Upper lobe of right lung (tissue), 1 donor: ENCODE results near the gene VWA8. TPM values are rescaled to one million over a fixed set of nuclear protein-coding genes. Genes with fewer than 3 reads are reported as not detected.
A peak's percentile ranks its signal among the peaks of the same experiment; 100 is the strongest.
"Not testable (repeated sequence)": the region's sequence is repeated elsewhere in the genome, so short reads cannot be mapped to it uniquely, and the experiment has no call there.

Experiments used
- ATAC-seq: fragments of 200-7000 bp; cut with Tn5 transposase; one replicate; pipeline ENCODE4 v1.9.1; 2020; ENCODE audit warnings: mild to moderate bottlenecking, moderate library complexity
- DNase-seq: peaks from one replicate; pipeline ENCODE4 v3.0.0-alpha.2; 2020
- H3K27ac ChIP-seq: fragments of 200-600 bp; one replicate; pipeline ENCODE4 v1.8.0; 2022
- H3K27me3 ChIP-seq: fragments of 200-600 bp; one replicate; pipeline ENCODE4 v1.8.0; 2022; ENCODE audit warnings: mild to moderate bottlenecking
- H3K36me3 ChIP-seq: fragments of 200-600 bp; one replicate; pipeline ENCODE4 v1.8.0; 2022
- H3K4me1 ChIP-seq: fragments of 200-600 bp; one replicate; pipeline ENCODE4 v1.8.0; 2022
- H3K4me3 ChIP-seq: fragments of 200-600 bp; one replicate; pipeline ENCODE4 v1.8.0; 2022; ENCODE audit warnings: mild to moderate bottlenecking
- H3K9me3 ChIP-seq: fragments of 200-600 bp; one replicate; pipeline ENCODE4 v1.8.0; 2022
- intact Hi-C: fragments of 100-400 bp; cut with DNase I; formaldehyde crosslinking; loops from one replicate; pipeline ENCODE4 v1.11.0; 2022
- total RNA-seq: library from RNA; stranded (reverse); fragmentation: NEBNext Ultra II Directional; extraction: Animal tissue kit (Norgen Biotek cat#: 25700); gene quantifications from one replicate; pipeline ENCODE4 v1.2.1, GENCODE V29; 2021
- TF ChIP-seq, protein P1 (sequence below): fragments of 200-600 bp; IDR thresholded peaks from one replicate; pipeline ENCODE4 v1.8.0; 2022; ENCODE audit warnings: antibody characterized with exemption
- donor health status: DM: no; HTN: yes; CAD: no; lungs with severe emphysema.

The VWA8 gene
- total RNA-seq, 1 donor from 2014 or later, result 20.6 TPM

DNA sequence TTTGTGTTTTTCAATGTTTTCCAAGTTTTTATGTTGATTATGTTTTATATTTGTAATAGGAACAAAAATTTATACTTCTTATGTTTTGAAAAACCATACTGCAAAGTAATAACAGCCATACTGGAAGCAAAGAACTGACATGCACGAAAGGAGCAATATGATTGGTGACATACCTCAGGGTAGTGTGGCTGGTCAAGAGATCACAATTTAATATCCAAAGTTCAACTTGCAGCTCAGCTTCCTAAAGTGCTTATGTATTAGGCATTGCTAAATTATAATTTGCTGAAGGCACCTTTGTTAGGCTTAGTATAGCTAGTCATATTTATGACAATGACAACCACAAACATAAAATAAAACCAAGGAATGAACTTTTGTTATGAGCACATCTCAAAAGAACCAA is 25.9 kb downstream of the VWA8 start:
- DNase-seq, result no peak
- Histone ChIP-seq H3K27me3 (no peaks in the 10 kb centered on the region), H3K27ac (no peak overlapping the region), H3K9me3 (no peaks in the 10 kb centered on the region), H3K36me3 (no peaks in the 10 kb centered on the region), H3K4me3 (no peak overlapping the region), H3K4me1 (no peaks in the 10 kb centered on the region)
- TF ChIP-seq, protein P1, sequence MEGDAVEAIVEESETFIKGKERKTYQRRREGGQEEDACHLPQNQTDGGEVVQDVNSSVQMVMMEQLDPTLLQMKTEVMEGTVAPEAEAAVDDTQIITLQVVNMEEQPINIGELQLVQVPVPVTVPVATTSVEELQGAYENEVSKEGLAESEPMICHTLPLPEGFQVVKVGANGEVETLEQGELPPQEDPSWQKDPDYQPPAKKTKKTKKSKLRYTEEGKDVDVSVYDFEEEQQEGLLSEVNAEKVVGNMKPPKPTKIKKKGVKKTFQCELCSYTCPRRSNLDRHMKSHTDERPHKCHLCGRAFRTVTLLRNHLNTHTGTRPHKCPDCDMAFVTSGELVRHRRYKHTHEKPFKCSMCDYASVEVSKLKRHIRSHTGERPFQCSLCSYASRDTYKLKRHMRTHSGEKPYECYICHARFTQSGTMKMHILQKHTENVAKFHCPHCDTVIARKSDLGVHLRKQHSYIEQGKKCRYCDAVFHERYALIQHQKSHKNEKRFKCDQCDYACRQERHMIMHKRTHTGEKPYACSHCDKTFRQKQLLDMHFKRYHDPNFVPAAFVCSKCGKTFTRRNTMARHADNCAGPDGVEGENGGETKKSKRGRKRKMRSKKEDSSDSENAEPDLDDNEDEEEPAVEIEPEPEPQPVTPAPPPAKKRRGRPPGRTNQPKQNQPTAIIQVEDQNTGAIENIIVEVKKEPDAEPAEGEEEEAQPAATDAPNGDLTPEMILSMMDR, result no peak
- ATAC-seq, result no peak
- intact Hi-C loops, result no loop called here

DNA sequence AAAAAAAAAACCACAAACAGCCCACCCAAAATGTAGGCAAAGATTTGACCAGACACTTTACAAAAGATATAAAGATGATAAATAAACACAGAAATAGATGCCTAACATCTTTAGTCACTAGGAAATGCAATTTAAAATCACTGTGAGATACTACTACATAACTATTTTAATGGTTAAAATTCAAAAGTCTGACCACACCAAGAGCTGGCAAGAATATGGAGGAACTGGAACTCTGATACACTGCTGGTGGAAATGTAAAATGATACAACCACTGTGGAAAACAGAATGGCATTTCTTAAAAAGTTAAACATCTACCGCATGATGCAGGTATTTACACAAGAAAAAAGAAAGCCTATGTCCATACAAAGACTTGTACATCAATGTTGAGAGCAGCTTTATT is 26.8 kb downstream of the VWA8 start:
- no peak for DNase-seq
- Histone ChIP-seq H3K27ac (no peak overlapping the region), H3K4me1 (no peaks in the 10 kb centered on the region), H3K4me3 (no peak overlapping the region), H3K36me3 (no peaks in the 10 kb centered on the region), H3K27me3 (no peaks in the 10 kb centered on the region), H3K9me3 (no peaks in the 10 kb centered on the region)
- TF ChIP-seq, protein P1, result no peak
- ATAC-seq, result no peak
- intact Hi-C loops, result no loop called here

DNA sequence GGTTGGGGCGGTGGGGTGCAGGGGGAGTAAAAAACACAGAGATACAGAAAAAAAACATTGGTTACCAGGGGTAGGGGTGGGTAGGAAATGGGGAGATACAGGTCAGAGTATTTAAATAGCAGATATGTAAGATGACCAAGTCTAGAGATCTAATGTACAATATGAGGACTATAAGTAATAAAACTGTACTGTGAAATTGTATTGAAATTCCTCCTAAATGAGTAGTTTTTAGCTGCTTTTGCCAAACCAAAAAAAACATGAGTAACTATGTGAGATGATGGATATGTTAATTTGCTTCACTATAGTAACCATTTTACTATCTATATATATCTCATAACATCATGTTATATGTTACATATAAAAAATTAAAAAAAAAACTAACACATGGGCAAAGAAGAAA is 29.6 kb downstream of the VWA8 start:
- no peaks in the 10 kb centered on the region for H3K27me3 ChIP-seq
- no peaks in the 10 kb centered on the region for H3K4me1 ChIP-seq
- intact Hi-C loops, result no loop called here
- H3K36me3 ChIP-seq, result no peaks in the 10 kb centered on the region
- no peak for DNase-seq
- no peak overlapping the region for H3K4me3 ChIP-seq
- ATAC-seq, result no peak
- H3K9me3 ChIP-seq, result no peaks in the 10 kb centered on the region
- no peak overlapping the region for H3K27ac ChIP-seq
- TF ChIP-seq, protein P1, result no peak

DNA sequence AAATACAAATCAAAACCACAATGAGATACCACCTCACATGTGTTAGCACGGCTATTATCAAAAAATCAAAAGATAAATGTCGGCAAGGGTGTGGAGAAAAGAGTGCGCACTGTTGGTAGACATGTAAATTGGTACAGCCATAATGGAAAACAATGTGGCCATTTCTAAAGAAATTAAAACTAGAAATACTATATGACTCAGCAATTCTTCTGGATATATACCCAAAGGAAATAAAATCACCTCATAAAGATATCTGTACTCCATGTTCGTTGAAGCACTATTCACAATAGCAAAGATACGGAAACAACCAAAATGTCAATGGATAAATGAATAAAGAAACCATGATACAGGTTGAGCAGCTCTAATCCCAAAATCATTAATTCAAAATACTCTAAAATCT is 30.8 kb downstream of the VWA8 start:
- Histone ChIP-seq H3K4me1 (no peaks in the 10 kb centered on the region), H3K9me3 (no peaks in the 10 kb centered on the region), H3K4me3 (no peak overlapping the region), H3K27ac (no peak overlapping the region), H3K27me3 (no peaks in the 10 kb centered on the region), H3K36me3 (no peaks in the 10 kb centered on the region)
- TF ChIP-seq, protein P1, result no peak
- no peak for DNase-seq
- intact Hi-C loops, result no loop called here
- no peak for ATAC-seq

DNA sequence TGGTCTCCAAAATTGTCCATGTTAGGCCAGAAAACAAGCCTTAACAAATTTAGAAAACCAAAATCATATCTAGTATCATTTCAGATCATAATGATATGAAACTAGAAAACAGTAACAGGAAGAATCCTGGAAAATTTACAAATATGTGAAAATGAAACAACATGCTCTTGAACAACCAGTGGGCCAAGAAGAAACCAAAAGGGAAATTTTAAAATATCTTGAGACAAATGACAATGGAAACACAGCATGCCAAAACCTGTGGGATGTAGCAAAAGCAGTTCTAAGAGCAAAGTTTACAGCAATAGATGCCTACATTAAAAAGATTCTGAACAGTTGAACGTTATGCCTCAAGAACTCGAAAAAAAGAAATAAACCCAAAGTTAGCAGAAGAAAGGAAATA is 32.6 kb downstream of the VWA8 start:
- TF ChIP-seq, protein P1, result no peak

DNA sequence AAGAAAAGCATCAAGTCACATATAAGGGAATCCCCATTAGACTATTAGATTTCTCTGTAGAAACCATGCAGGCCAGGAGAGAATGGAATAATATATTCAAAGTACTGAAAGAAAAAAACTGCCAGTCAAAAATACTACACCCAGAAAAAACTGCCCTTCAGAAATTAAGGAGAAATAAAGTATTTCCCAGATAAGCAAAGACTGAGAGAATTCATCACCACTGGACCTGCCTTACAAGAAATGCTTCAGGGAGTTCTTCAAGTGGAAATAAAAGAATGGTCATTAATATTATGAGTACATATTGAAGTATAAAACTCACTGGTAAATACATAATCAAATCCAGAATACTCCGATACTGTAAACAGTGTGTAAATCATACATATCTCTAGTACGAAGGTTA is 35.9 kb downstream of the VWA8 start:
- no peak overlapping the region for H3K27ac ChIP-seq
- no peaks in the 10 kb centered on the region for H3K4me1 ChIP-seq
- no peaks in the 10 kb centered on the region for H3K36me3 ChIP-seq
- no peak for DNase-seq
- no peaks in the 10 kb centered on the region for H3K27me3 ChIP-seq
- intact Hi-C loops, result no loop called here
- TF ChIP-seq, protein P1, result no peak
- no peak overlapping the region for H3K4me3 ChIP-seq
- H3K9me3 ChIP-seq, result no peaks in the 10 kb centered on the region
- ATAC-seq, result no peak

More for the DNA sequence above, 32.6 kb downstream of the VWA8 start:
- ATAC-seq, result no peak
- Histone ChIP-seq H3K27ac (no peak overlapping the region), H3K36me3 (no peaks in the 10 kb centered on the region), H3K4me3 (peak overlapping the region; percentile 9), H3K9me3 (no peaks in the 10 kb centered on the region), H3K4me1 (no peaks in the 10 kb centered on the region), H3K27me3 (no peaks in the 10 kb centered on the region)
- intact Hi-C loops, result no loop called here
- DNase-seq, result no peak

DNA sequence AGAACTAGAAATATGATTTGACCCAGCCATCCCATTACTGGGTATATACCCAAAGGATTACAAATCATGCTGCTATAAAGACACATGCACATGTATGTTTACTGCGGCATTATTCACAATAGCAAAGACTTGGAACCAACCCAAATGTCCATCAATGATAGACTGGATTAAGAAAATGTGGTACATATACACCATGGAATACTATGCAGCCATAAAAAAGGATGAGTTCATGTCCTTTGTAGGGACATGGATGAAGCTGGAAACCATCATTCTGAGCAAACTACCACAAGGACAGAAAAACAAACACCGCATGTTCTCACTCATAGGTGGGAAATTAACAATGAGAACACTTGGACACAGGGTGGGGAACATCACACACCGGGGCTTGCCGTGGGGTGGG is 38.0 kb downstream of the VWA8 start:
- DNase-seq, ATAC-seq, H3K4me1 ChIP-seq, intact Hi-C loops, H3K4me3 ChIP-seq, H3K27me3 ChIP-seq, H3K27ac ChIP-seq, H3K36me3 ChIP-seq, H3K9me3 ChIP-seq: not testable (repeated sequence)
